ENCODE results near the gene CHGA.

CHGA gene

GRCh38 chr14:92937051-92937937, 14.3 kb downstream of the CHGA start:
- TF ChIP-seq CTCF (IDR thresholded peaks at IDR 0.05; ENCODE audit: low read depth, low read length): no peak
- H3K4me3 ChIP-seq (ENCODE audit: low read depth, low read length): no peak overlapping the region
- in situ Hi-C loops (cut with HindIII; ENCODE audit: low sequenced_read_pairs): no loop called here
- DNase-seq (ENCODE audit: low read depth, low spot score): no peak

GRCh38 chr14:92938235-92938875, 15.4 kb downstream of the CHGA start:
- H3K4me3 ChIP-seq (ENCODE audit: low read depth, low read length): no peak overlapping the region
- TF ChIP-seq CTCF (IDR thresholded peaks at IDR 0.05; ENCODE audit: low read depth, low read length): no peak
- no peak for DNase-seq (ENCODE audit: low read depth, low spot score)
- in situ Hi-C loops (cut with HindIII; ENCODE audit: low sequenced_read_pairs): no loop called here

DNA sequence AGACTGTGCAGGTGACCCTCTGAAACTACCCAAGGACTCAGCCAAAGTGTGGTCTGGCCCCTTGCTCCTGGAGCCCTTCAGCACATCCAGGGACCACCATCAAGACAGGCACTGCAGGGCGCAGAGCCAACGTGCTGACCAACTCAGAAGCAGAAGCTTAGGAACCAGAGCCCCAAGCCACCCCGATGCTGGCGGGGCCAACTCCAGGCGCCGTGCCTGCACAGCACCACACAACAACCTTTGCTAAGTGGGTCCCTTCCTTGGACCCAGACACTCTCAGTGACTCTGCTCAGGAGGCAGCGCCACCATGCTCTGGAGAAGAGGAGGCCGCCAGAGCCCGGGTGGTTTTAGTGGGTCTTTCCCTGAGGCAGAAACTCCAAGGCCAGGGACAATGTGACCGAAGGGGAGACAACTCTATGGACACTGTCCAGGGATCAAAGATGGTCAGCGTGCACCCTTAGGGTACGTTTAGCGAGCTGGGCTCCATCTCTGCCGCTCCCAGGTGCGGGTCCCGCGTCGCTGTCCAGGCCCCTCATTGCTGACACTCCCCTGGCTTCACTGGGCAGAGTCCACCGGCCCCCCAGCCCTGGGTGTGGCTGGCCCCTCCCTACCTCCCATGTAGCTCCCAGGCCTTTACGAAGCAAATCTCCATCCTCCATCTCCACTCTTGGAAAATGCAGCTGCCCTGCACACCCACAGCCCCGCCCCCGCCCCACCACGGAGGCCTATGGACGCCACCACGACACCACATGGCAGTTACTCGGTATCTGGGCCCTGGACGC, 16.1 kb downstream of the CHGA start:
- no peak for DNase-seq (ENCODE audit: low read depth, low spot score)

GRCh38 chr14:92939699-92940098, 16.7 kb downstream of the CHGA start:
- no peak overlapping the region for H3K4me3 ChIP-seq (ENCODE audit: low read depth, low read length)
- no peak for TF ChIP-seq CTCF (IDR thresholded peaks at IDR 0.05; ENCODE audit: low read depth, low read length)
- no peak for DNase-seq (ENCODE audit: low read depth, low spot score)
- in situ Hi-C loops (cut with HindIII; ENCODE audit: low sequenced_read_pairs): no loop called here

More for the DNA sequence above, 16.1 kb downstream of the CHGA start:
- no peak overlapping the region for H3K4me3 ChIP-seq (ENCODE audit: low read depth, low read length)
- TF ChIP-seq CTCF (IDR thresholded peaks at IDR 0.05; ENCODE audit: low read depth, low read length): no peak
- in situ Hi-C loops (cut with HindIII; ENCODE audit: low sequenced_read_pairs): no loop called here

- no peak for TF ChIP-seq CTCF (IDR thresholded peaks at IDR 0.05; ENCODE audit: low read depth, low read length)
- in situ Hi-C loops (cut with HindIII; ENCODE audit: low sequenced_read_pairs): no loop called here
- DNase-seq (ENCODE audit: low read depth, low spot score): no peak
- no peak overlapping the region for H3K4me3 ChIP-seq (ENCODE audit: low read depth, low read length)
These were observed 17.6 kb downstream of the CHGA start for GRCh38 chr14:92940543-92940942.

GRCh38 chr14:92941531-92941930, 18.6 kb downstream of the CHGA start:
- in situ Hi-C loops (cut with HindIII; ENCODE audit: low sequenced_read_pairs): no loop called here
- no peak for DNase-seq (ENCODE audit: low read depth, low spot score)
- H3K4me3 ChIP-seq (ENCODE audit: low read depth, low read length): no peak overlapping the region
- TF ChIP-seq CTCF (IDR thresholded peaks at IDR 0.05; ENCODE audit: low read depth, low read length): no peak
